ENCODE measurements around the gene TMEM273. TPM values are rescaled to one million over a fixed set of nuclear protein-coding genes. Genes with fewer than 3 reads are reported as not detected.
A peak's percentile ranks its signal among the peaks of the same experiment; 100 is the strongest.

TMEM273 gene
- total and polyA plus RNA-seq, 4 donors: 12.0 to 41.8 (median 17.5) TPM

- Histone ChIP-seq H3K9me3 (ENCODE audit: control insufficient read depth in 4 of 4, insufficient read depth in 3 of 4, low read length in 3 of 4) (peaks cover 0 to 4% (median 0%) of the 10 kb centered on the region in 4 donors), H3K4me1 (ENCODE audit: control insufficient read depth in 5 of 5, insufficient read depth in 5 of 5, low read length in 5 of 5) (peaks cover 0 to 14% (median 5%) of the 10 kb centered on the region in 5 donors), H3K9ac (ENCODE audit: insufficient read depth in 1 of 2, low read length in 2 of 2) (no peak overlapping the region), H3K27ac (ENCODE audit: low read depth in 1 of 2, low read length in 1 of 2) (no peak overlapping the region), H3K36me3 (ENCODE audit: control insufficient read depth in 4 of 4, insufficient read depth in 4 of 4, low read length in 4 of 4) (no peaks in the 10 kb centered on the region), H3K4me3 (no peak overlapping the region), H3K27me3 (ENCODE audit: control insufficient read depth in 3 of 3, insufficient read depth in 3 of 3, low read length in 2 of 3) (no peaks in the 10 kb centered on the region)
- 87 to 93% methylated on average over 3 of the region's 3 CpGs for WGBS, 2 donors
- no peak for TF ChIP-seq CTCF (IDR thresholded peaks at IDR 0.05; ENCODE audit: control extremely low read depth, extremely low read depth)
- DNase-seq (no peak), ATAC-seq (ENCODE audit: insufficient read depth, low FRiP score) (no peak)
Measured at GRCh38 chr10:49149881-49150280, 38.3 kb downstream of the TMEM273 start.

- Histone ChIP-seq H3K9me3 (ENCODE audit: control insufficient read depth in 4 of 4, insufficient read depth in 3 of 4, low read length in 3 of 4) (peaks cover 0 to 4% (median 0%) of the 10 kb centered on the region in 4 donors), H3K4me1 (ENCODE audit: control insufficient read depth in 5 of 5, insufficient read depth in 5 of 5, low read length in 5 of 5) (peaks cover 0 to 49% (median 5%) of the 10 kb centered on the region in 5 donors), H3K27ac (ENCODE audit: low read depth in 1 of 2, low read length in 1 of 2) (no peak overlapping the region), H3K9ac (ENCODE audit: insufficient read depth in 1 of 2, low read length in 2 of 2) (no peak overlapping the region), H3K36me3 (ENCODE audit: control insufficient read depth in 4 of 4, insufficient read depth in 4 of 4, low read length in 4 of 4) (no peaks in the 10 kb centered on the region), H3K27me3 (ENCODE audit: control insufficient read depth in 3 of 3, insufficient read depth in 3 of 3, low read length in 2 of 3) (no peaks in the 10 kb centered on the region), H3K4me3 (no peak overlapping the region)
- peak; percentile 93 to 97 (median 96) for DNase-seq
- 82 to 90% methylated on average over 2 of the region's 2 CpGs for WGBS, 2 donors
- ATAC-seq (ENCODE audit: insufficient read depth, low FRiP score): no peak
- no peak for TF ChIP-seq CTCF (IDR thresholded peaks at IDR 0.05; ENCODE audit: control extremely low read depth, extremely low read depth)
Measured at GRCh38 chr10:49144058-49144720, 44.0 kb downstream of the TMEM273 start.

DNA sequence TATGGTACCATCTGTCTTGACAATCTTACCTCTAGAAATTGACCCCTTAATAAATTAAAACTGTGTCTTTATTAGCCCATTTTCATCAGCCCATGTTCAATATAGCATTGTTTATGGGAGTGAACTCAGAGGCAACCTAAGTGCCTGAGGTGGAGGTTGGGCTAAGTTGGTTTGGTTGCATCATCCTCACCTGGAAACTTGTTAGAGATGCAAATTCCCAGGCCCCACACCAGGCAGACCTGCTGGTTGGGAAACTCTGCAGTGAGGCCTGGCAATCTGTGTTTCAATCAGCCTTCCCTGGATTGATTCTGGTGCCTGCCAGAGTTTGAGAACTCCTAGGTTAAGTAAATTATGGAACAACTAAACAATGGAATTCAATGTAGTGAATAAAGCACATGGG, 44.9 kb downstream of the TMEM273 start:
- Histone ChIP-seq H3K4me3 (no peak overlapping the region), H3K9me3 (ENCODE audit: control insufficient read depth in 4 of 4, insufficient read depth in 3 of 4, low read length in 3 of 4) (peaks cover 0 to 4% (median 0%) of the 10 kb centered on the region in 4 donors), H3K36me3 (ENCODE audit: control insufficient read depth in 4 of 4, insufficient read depth in 4 of 4, low read length in 4 of 4) (no peaks in the 10 kb centered on the region), H3K27me3 (ENCODE audit: control insufficient read depth in 3 of 3, insufficient read depth in 3 of 3, low read length in 2 of 3) (no peaks in the 10 kb centered on the region), H3K9ac (ENCODE audit: insufficient read depth in 1 of 2, low read length in 2 of 2) (no peak overlapping the region), H3K4me1 (ENCODE audit: control insufficient read depth in 5 of 5, insufficient read depth in 5 of 5, low read length in 5 of 5) (peaks cover 0 to 57% (median 5%) of the 10 kb centered on the region in 5 donors), H3K27ac (ENCODE audit: low read depth in 1 of 2, low read length in 1 of 2) (no peak overlapping the region)
- DNase-seq (no peak), ATAC-seq (ENCODE audit: insufficient read depth, low FRiP score) (no peak)
- TF ChIP-seq CTCF (IDR thresholded peaks at IDR 0.05; ENCODE audit: control extremely low read depth, extremely low read depth): no peak
